Gastroesophageal sphincter (tissue), 4 donors: ENCODE results near the gene HOXA7. TPM values are rescaled to one million over a fixed set of nuclear protein-coding genes. Genes with fewer than 3 reads are reported as not detected.

Experiments used
- ATAC-seq: fragments of 150-250 bp; one replicate; pipeline ENCODE4 v1.9.1; 2016; ENCODE audit warnings: mild to moderate bottlenecking, moderate library complexity
- H3K27ac ChIP-seq, 4 donors: fragments of 200-600 bp; sonication (generic) in 3 of 4; 1 replicate in 3 of 4; 2 replicates in 1 of 4; pipeline ENCODE4 v1.5.1; 2016 to 2019
- H3K27me3 ChIP-seq: fragments of 200-600 bp; sonication (generic); one replicate; pipeline ENCODE4 v1.5.1; 2019
- H3K36me3 ChIP-seq, 2 donors: fragments of 200-600 bp; sonication (generic); one replicate each; pipeline ENCODE4 v1.5.1; 2019; ENCODE audit warnings: control low read depth in 1 of 2
- H3K4me1 ChIP-seq, 3 donors: fragments of 200-600 bp; sonication (generic); 1 replicate in 2 of 3; 2 replicates in 1 of 3; pipeline ENCODE4 v1.5.1; 2016 to 2019; ENCODE audit warnings: control low read depth in 2 of 3
- H3K4me3 ChIP-seq, 2 donors: fragments of 200-600 bp; sonication (generic); one replicate each; pipeline ENCODE4 v1.5.1; 2019; ENCODE audit warnings: mild to moderate bottlenecking in 1 of 2, moderate library complexity in 1 of 2
- H3K9me3 ChIP-seq, 3 donors: fragments of 200-600 bp; sonication (generic); one replicate each; pipeline ENCODE4 v1.5.1; 2017 to 2019; ENCODE audit warnings: control low read depth in 2 of 3
- CTCF ChIP-seq, 4 experiments: fragments of 200-600 bp in 2 of 4; fragments of 450-650 bp in 2 of 4; sonication (generic) in 1 of 4; IDR thresholded peaks; one replicate each; pipeline ENCODE4 v1.5.1; 2017 to 2019; ENCODE audit warnings: antibody characterized with exemption in 4 of 4, mild to moderate bottlenecking in 2 of 4, moderate library complexity in 2 of 4
- EP300 ChIP-seq: sonication (generic); formaldehyde crosslinking; IDR thresholded peaks from one replicate; pipeline ENCODE4 v1.6.1; 2017; ENCODE audit warnings: antibody characterized with exemption, mild to moderate bottlenecking
- POLR2A ChIP-seq, 2 donors: fragments of 450-650 bp; IDR thresholded peaks; one replicate each; pipeline ENCODE4 v1.6.1; 2017; ENCODE audit warnings: antibody characterized with exemption in 2 of 2, mild to moderate bottlenecking in 2 of 2, moderate library complexity in 1 of 2
- POLR2AphosphoS5 ChIP-seq: sonication (generic); formaldehyde crosslinking; IDR thresholded peaks from one replicate; pipeline ENCODE4 v1.6.1; 2017; ENCODE audit warnings: antibody characterized with exemption
- WGBS, 2 donors: methylation state at CpG; one replicate each; pipeline ENCODE4 v1.1.5; 2018; ENCODE audit warnings: low coverage in 1 of 2; 5-methylcytosine and 5-hydroxymethylcytosine counted together
- total RNA-seq, 4 donors: library from RNA; depleted of rRNA; stranded (reverse); fragments of >200 nt; gene quantifications; one replicate each; pipeline ENCODE4 v1.1.0, GENCODE V29; 2016

Gene HOXA7
- total RNA-seq, 4 donors from 2014 or later: 0.85 to 5.1 (median 1.4) TPM

- whole genome bisulfite sequencing, 2 donors: 0 to 5% methylated on average over 1 to 8 of the region's 58 CpGs
- no peak for TF ChIP-seq POLR2AphosphoS5
- no peak for TF ChIP-seq EP300
- TF ChIP-seq POLR2A (IDR thresholded peaks at IDR 0.05): no peak
- no peak for TF ChIP-seq CTCF (IDR thresholded peaks at IDR 0.05)
- Histone ChIP-seq H3K4me1 (peaks cover 0 to 37% (median 24%) of the 10 kb centered on the region in 3 donors), H3K27ac (no peak overlapping the region), H3K9me3 (no peaks in the 10 kb centered on the region), H3K4me3 (peak overlapping the region; percentile 1 to 52), H3K27me3 (peaks cover 100% of the 10 kb centered on the region), H3K36me3 (no peaks in the 10 kb centered on the region)
- ATAC-seq: no peak
Observed at GRCh38 chr7:27172823-27173510, 16.5 kb upstream of the HOXA7 start.

GRCh38 chr7:27172315-27172774 is 15.9 kb upstream of the HOXA7 start:
- 18% methylated on average over 2 of the region's 10 CpGs; no CpG with 5 or more reads in 1 of the 2 donors for WGBS, 2 donors
- ATAC-seq: no peak
- Histone ChIP-seq H3K27me3 (peaks cover 100% of the 10 kb centered on the region), H3K9me3 (no peaks in the 10 kb centered on the region), H3K4me1 (peaks cover 0 to 37% (median 24%) of the 10 kb centered on the region in 3 donors), H3K4me3 (peak overlapping the region in 1 of 2 donors; percentile 52), H3K36me3 (no peaks in the 10 kb centered on the region), H3K27ac (no peak overlapping the region)
- TF ChIP-seq POLR2AphosphoS5 (no peak), EP300 (no peak), POLR2A (IDR thresholded peaks at IDR 0.05) (no peak), CTCF (IDR thresholded peaks at IDR 0.05) (no peak)

GRCh38 chr7:27171637-27172314 is 15.3 kb upstream of the HOXA7 start:
- H3K9me3 ChIP-seq: no peaks in the 10 kb centered on the region
- no peak overlapping the region for H3K4me3 ChIP-seq
- H3K36me3 ChIP-seq: no peaks in the 10 kb centered on the region
- TF ChIP-seq EP300 (no peak), POLR2A (IDR thresholded peaks at IDR 0.05) (no peak)
- H3K4me1 ChIP-seq: peaks cover 0 to 39% (median 24%) of the 10 kb centered on the region in 3 donors
- 7 to 9% methylated on average over 17 to 21 of the region's 30 CpGs for WGBS, 2 donors
- no peak overlapping the region for H3K27ac ChIP-seq
- no peak for ATAC-seq
- peaks cover 100% of the 10 kb centered on the region for H3K27me3 ChIP-seq

- no peaks in the 10 kb centered on the region for H3K36me3 ChIP-seq
- no peak for ATAC-seq
- no peak overlapping the region for H3K27ac ChIP-seq
- TF ChIP-seq EP300 (no peak), CTCF (IDR thresholded peaks at IDR 0.05) (no peak), POLR2AphosphoS5 (no peak), POLR2A (IDR thresholded peaks at IDR 0.05) (no peak)
- WGBS, 2 donors: 0 to 17% methylated on average over 3 to 6 of the region's 8 CpGs
- peaks cover 0 to under 1% (median 0%) of the 10 kb centered on the region in 3 donors for H3K9me3 ChIP-seq
- H3K4me1 ChIP-seq: peaks cover 0 to 44% (median 27%) of the 10 kb centered on the region in 3 donors
- peaks cover 100% of the 10 kb centered on the region for H3K27me3 ChIP-seq
- H3K4me3 ChIP-seq: no peak overlapping the region
Observed at GRCh38 chr7:27171325-27171636, 14.8 kb upstream of the HOXA7 start.

- Histone ChIP-seq H3K9me3 (peaks cover 0 to 3% (median 0%) of the 10 kb centered on the region in 3 donors), H3K4me1 (peaks cover 0 to 50% (median 30%) of the 10 kb centered on the region in 3 donors), H3K27me3 (peaks cover 100% of the 10 kb centered on the region), H3K36me3 (no peaks in the 10 kb centered on the region), H3K4me3 (no peak overlapping the region), H3K27ac (no peak overlapping the region)
- WGBS, 2 donors: 17 to 18% methylated on average over 7 to 11 of the region's 11 CpGs
- no peak for ATAC-seq
- TF ChIP-seq POLR2A (IDR thresholded peaks at IDR 0.05) (no peak), POLR2AphosphoS5 (no peak), EP300 (no peak), CTCF (IDR thresholded peaks at IDR 0.05) (no peak)
Observed at GRCh38 chr7:27170426-27171324, 14.2 kb upstream of the HOXA7 start.
